K562 (cell line): ENCODE measurements around the gene PCBD2.

Experiments
- ADNP ChIP-seq: fragments of 200-800 bp; sonication (Bioruptor generic); IDR thresholded peaks from 2 replicates; pipeline ENCODE4 v1.6.1; 2016; ENCODE audit warnings: missing genetic modification characterization, missing compliant biosample characterization
- ATF4 ChIP-seq: fragments of 450-650 bp; formaldehyde crosslinking; IDR thresholded peaks from 2 replicates; pipeline ENCODE4 v1.4.0; 2022; ENCODE audit warnings: mild to moderate bottlenecking, moderate library complexity
- ESRRA ChIP-seq: fragments of 450-650 bp; IDR thresholded peaks from 2 replicates; pipeline ENCODE4 v1.6.1; 2014; ENCODE audit warnings: low read depth, mild to moderate bottlenecking, moderate library complexity, borderline replicate concordance
- JUN ChIP-seq, 2 experiments: sonication (generic) in 1 of 2; formaldehyde crosslinking in 1 of 2; IDR thresholded peaks; 2 replicates each; pipeline versions ENCODE4 v1.6.1 to v1.8.0; 2012 to 2022; ENCODE audit warnings: borderline replicate concordance in 2 of 2, mild to moderate bottlenecking in 2 of 2, improper control_type of control experiment in 1 of 2, low read depth in 1 of 2, low read length in 1 of 2, missing genetic modification reagents in 1 of 2
- KLF6 ChIP-seq: fragments of 250-450 bp; sonication (Bioruptor Pico); IDR thresholded peaks from 2 replicates; pipeline ENCODE4 v1.4.0; 2020; ENCODE audit warnings: mild to moderate bottlenecking, moderate library complexity, borderline replicate concordance
- PCBP1 ChIP-seq: fragments of 200-400 bp; formaldehyde crosslinking; IDR thresholded peaks from 2 replicates; pipeline ENCODE4 v1.6.1; 2018; ENCODE audit warnings: mild to moderate bottlenecking, low read depth, low read length; ENCODE audit not compliant: poor library complexity, severe bottlenecking
- SREBF1 ChIP-seq: fragments of 150-350 bp; IDR thresholded peaks from 2 replicates; pipeline ENCODE4 v1.6.1; 2014; ENCODE audit warnings: antibody characterized with exemption, low read depth, low read length, borderline replicate concordance
- TF ChIP-seq, protein P1 (sequence below): sonication (generic); formaldehyde crosslinking; IDR thresholded peaks from 2 replicates; pipeline ENCODE4 v1.8.1; 2022; ENCODE audit warnings: missing genetic modification reagents
- TF ChIP-seq, protein P2 (sequence below): fragments of 250-450 bp; sonication (Bioruptor Pico); IDR thresholded peaks from 2 replicates; pipeline ENCODE4 v1.8.0; 2021; ENCODE audit warnings: borderline replicate concordance, mild to moderate bottlenecking, moderate library complexity; ENCODE audit not compliant: poor library complexity, severe bottlenecking
- TF ChIP-seq, protein P3 (sequence below): sonication (generic); formaldehyde crosslinking; IDR thresholded peaks from 2 replicates; pipeline ENCODE4 v1.9.0; 2022; ENCODE audit warnings: mild to moderate bottlenecking, missing genetic modification reagents
- TF ChIP-seq, protein P4 (sequence below): fragments of 450-650 bp; IDR thresholded peaks from 2 replicates; pipeline ENCODE4 v1.6.1; 2016
- TF ChIP-seq, protein P5 (sequence below): sonication (generic); formaldehyde crosslinking; IDR thresholded peaks from 2 replicates; pipeline ENCODE4 v1.8.0; 2022; ENCODE audit warnings: missing genetic modification reagents, mild to moderate bottlenecking, borderline replicate concordance
- TF ChIP-seq, protein P6 (sequence below), 3 experiments: IDR thresholded peaks in 2 of 3; conservative IDR thresholded peaks in 1 of 3; 2 replicates each; pipeline ENCODE4 v1.5.1; 2011 to 2012; ENCODE audit warnings: low read length in 3 of 3, mild to moderate bottlenecking in 3 of 3, control low read depth in 2 of 3, improper control_type of control experiment in 1 of 3, inconsistent platforms in 1 of 3, low read depth in 1 of 3, mixed read lengths in 1 of 3, moderate library complexity in 1 of 3; ENCODE audit not compliant: insufficient read depth in 2 of 3

- TF ChIP-seq ATF4 (CRISPR knock-in tag) (no peak), ESRRA (no peak), SREBF1 (no peak), KLF6 (CRISPR knock-in tag) (no peak), ADNP (tag) (no peak), PCBP1 (no peak), JUN (IDR thresholded peaks at IDR 0.05; ENCODE audit: borderline replicate concordance, low read depth, low read length) (no peak), JUN (CRISPR knock-in tag; IDR thresholded peaks at IDR 0.05; ENCODE audit: borderline replicate concordance) (no peak)
- TF ChIP-seq, protein P1, sequence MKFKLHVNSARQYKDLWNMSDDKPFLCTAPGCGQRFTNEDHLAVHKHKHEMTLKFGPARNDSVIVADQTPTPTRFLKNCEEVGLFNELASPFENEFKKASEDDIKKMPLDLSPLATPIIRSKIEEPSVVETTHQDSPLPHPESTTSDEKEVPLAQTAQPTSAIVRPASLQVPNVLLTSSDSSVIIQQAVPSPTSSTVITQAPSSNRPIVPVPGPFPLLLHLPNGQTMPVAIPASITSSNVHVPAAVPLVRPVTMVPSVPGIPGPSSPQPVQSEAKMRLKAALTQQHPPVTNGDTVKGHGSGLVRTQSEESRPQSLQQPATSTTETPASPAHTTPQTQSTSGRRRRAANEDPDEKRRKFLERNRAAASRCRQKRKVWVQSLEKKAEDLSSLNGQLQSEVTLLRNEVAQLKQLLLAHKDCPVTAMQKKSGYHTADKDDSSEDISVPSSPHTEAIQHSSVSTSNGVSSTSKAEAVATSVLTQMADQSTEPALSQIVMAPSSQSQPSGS (CRISPR knock-in tag), result no peak
- TF ChIP-seq, protein P2, sequence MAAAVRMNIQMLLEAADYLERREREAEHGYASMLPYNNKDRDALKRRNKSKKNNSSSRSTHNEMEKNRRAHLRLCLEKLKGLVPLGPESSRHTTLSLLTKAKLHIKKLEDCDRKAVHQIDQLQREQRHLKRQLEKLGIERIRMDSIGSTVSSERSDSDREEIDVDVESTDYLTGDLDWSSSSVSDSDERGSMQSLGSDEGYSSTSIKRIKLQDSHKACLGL (CRISPR knock-in tag), result no peak
- TF ChIP-seq, protein P3, sequence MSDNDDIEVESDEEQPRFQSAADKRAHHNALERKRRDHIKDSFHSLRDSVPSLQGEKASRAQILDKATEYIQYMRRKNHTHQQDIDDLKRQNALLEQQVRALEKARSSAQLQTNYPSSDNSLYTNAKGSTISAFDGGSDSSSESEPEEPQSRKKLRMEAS, result no peak
- TF ChIP-seq, protein P4, sequence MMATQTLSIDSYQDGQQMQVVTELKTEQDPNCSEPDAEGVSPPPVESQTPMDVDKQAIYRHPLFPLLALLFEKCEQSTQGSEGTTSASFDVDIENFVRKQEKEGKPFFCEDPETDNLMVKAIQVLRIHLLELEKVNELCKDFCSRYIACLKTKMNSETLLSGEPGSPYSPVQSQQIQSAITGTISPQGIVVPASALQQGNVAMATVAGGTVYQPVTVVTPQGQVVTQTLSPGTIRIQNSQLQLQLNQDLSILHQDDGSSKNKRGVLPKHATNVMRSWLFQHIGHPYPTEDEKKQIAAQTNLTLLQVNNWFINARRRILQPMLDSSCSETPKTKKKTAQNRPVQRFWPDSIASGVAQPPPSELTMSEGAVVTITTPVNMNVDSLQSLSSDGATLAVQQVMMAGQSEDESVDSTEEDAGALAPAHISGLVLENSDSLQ, result no peak
- TF ChIP-seq, protein P5, sequence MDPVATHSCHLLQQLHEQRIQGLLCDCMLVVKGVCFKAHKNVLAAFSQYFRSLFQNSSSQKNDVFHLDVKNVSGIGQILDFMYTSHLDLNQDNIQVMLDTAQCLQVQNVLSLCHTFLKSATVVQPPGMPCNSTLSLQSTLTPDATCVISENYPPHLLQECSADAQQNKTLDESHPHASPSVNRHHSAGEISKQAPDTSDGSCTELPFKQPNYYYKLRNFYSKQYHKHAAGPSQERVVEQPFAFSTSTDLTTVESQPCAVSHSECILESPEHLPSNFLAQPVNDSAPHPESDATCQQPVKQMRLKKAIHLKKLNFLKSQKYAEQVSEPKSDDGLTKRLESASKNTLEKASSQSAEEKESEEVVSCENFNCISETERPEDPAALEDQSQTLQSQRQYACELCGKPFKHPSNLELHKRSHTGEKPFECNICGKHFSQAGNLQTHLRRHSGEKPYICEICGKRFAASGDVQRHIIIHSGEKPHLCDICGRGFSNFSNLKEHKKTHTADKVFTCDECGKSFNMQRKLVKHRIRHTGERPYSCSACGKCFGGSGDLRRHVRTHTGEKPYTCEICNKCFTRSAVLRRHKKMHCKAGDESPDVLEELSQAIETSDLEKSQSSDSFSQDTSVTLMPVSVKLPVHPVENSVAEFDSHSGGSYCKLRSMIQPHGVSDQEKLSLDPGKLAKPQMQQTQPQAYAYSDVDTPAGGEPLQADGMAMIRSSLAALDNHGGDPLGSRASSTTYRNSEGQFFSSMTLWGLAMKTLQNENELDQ (CRISPR knock-in tag), result no peak
- TF ChIP-seq, protein P6, sequence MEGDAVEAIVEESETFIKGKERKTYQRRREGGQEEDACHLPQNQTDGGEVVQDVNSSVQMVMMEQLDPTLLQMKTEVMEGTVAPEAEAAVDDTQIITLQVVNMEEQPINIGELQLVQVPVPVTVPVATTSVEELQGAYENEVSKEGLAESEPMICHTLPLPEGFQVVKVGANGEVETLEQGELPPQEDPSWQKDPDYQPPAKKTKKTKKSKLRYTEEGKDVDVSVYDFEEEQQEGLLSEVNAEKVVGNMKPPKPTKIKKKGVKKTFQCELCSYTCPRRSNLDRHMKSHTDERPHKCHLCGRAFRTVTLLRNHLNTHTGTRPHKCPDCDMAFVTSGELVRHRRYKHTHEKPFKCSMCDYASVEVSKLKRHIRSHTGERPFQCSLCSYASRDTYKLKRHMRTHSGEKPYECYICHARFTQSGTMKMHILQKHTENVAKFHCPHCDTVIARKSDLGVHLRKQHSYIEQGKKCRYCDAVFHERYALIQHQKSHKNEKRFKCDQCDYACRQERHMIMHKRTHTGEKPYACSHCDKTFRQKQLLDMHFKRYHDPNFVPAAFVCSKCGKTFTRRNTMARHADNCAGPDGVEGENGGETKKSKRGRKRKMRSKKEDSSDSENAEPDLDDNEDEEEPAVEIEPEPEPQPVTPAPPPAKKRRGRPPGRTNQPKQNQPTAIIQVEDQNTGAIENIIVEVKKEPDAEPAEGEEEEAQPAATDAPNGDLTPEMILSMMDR (IDR thresholded peaks at IDR 0.05 in 2 of 3, conservative IDR thresholded peaks at IDR 0.05 in 1 of 3; ENCODE audit: insufficient read depth in 2 of 3, low read depth in 1 of 3, low read length in 3 of 3), result no peak
These were observed 47.5 kb upstream of the PCBD2 start for GRCh38 chr5:134857401-134857800.
